HG03039 (cell line): ENCODE measurements around the gene CRELD2.

Source experiments
- ATAC-seq: cut with Tn5 transposase; IDR thresholded peaks from one replicate; pipeline ENCODE4 v1.9.1; 2021; ENCODE audit warnings: mild to moderate bottlenecking, moderate library complexity; ENCODE audit not compliant: unreplicated experiment

The CRELD2 gene

DNA sequence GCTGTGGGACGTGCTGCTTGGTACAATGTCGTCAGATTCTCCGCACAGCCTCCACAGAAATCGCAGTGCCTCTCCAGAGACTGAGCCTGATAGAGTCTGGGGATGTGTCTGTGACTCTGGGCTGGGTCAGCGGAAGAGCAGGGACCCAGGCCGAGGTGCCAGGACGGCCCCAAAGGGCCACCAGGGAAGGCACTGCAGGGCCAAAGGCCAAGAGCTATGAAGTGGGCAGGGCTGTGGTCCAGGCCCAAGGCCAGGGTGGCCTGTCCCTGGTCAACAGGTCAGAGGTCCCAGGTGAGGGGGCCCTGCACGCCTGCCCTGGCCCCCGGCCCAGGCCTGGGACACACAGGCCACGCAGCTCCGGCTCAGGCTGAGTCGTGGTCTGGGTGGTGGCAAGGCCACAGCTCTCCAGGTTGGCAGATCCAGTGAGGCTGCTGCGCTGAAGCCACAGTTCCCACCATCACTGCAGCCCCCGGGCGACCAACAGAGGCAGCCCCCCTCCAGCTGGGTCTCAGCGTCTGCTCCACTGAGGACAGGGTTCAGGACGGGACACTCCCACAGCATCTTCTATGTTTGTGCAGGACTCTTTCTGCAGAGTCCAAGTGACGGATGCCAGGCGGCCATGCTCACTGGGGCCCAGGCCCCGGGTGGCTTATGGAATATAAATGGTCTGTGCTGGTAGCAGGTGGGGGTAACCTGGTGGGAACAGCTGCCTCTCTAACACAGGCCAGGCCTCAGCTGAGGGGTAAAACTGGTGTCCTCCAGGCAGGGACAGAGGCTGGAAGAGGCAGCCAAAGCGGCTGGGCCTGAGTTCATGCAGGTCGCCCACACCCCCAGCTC lies 37.4 kb downstream of the CRELD2 start:
- ATAC-seq, result no peak

DNA sequence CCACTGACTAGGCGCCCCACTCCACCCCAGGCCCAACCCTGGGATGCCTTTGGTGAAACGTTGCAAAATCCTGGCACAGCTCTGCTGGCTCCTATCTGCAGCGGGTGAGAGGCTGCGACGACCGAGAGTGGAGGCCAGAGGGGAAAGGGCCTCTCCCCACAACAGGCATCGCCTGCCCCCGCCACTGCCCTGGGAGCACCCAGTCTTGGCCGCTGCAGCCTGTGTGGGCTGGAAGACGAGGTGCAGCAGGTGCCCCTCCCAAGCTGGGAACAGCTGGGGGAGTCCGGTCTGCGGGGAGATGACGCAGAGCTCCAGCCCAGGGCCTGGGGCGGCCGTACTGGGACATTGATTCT lies 38.0 kb downstream of the CRELD2 start:
- no peak for ATAC-seq

- no peak for ATAC-seq
Observed at GRCh38 chr22:49956914-49957825, 38.7 kb downstream of the CRELD2 start.

- no peak for ATAC-seq
Observed at GRCh38 chr22:49957826-49958365, 39.5 kb downstream of the CRELD2 start.

- no peak for ATAC-seq
Observed at GRCh38 chr22:49958366-49958921, 40.0 kb downstream of the CRELD2 start.

GRCh38 chr22:49958931-49959781 lies 40.7 kb downstream of the CRELD2 start:
- ATAC-seq, result no peak

DNA sequence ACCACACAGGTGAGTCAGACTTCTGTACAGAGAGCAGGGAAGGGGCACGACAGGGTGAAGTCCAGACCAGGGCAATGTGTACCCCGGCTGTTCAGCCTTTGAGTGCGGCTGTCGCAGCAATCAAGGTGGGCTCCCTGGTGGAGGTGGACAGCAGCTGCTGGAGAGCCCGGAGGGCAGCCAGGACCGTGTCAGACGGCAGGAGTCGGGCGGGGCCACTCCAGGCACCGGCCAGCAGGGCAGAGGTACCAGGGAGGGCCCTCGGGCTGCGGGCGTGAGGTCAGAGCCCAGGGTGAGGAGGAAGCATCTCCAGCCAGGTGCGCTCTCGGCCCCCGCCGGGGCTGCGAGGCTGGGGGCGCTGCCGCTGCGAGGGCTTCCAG lies 41.3 kb downstream of the CRELD2 start:
- no peak for ATAC-seq

DNA sequence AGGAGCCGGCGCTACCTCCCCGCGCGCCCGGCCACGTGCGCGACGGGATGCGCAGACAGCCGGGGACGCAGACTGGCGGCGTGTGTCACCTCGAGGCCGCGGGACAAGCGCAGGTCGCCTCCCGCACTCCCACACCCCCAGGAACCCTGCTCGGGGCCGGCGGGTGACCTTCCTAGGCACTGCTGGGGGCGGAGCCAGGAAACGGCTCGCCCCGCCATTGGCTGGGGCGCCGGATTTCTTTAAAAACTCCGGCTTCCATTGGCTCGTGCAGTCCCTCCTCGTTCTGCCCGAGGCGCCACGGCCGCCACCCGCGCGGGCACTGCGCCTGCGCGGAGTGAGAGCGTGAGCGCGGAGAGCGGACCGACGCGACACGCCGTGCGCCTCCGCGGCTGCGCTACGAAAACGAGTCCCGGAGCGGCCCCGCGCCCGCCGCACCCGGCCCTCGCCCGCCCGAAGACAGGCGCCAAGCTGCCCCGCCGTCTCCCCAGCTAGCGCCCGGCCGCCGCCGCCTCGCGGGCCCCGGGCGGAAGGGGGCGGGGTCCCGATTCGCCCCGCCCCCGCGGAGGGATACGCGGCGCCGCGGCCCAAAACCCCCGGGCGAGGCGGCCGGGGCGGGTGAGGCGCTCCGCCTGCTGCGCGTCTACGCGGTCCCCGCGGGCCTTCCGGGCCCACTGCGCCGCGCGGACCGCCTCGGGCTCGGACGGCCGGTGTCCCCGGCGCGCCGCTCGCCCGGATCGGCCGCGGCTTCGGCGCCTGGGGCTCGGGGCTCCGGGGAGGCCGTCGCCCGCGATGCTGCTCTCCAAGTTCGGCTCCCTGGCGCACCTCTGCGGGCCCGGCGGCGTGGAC lies 41.9 kb downstream of the CRELD2 start, which contains the start of gene PIM3:
TSS of gene PIM3 (plus strand) at position 614 of the 846 bp plus-strand sequence. CDS start at position 790, 176 bp downstream.
- peak; percentile 50 for ATAC-seq

- ATAC-seq, result peak; percentile 4
Observed at GRCh38 chr22:49961005-49961600, 42.7 kb downstream of the CRELD2 start.

DNA sequence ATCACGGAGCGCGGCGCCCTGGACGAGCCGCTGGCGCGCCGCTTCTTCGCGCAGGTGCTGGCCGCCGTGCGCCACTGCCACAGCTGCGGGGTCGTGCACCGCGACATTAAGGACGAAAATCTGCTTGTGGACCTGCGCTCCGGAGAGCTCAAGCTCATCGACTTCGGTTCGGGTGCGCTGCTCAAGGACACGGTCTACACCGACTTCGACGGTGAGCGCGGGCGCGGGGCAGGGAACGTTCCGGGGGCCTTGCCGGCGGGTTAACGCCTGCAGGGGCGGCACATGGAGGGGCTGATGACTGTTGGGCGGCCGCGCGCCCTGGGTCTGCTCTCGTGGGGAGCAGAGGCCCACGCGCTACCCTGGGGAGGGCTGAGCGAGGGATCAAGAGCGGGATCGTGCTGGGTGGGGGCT lies 43.2 kb downstream of the CRELD2 start:
- ATAC-seq, result no peak

GRCh38 chr22:49962012-49962750 lies 43.7 kb downstream of the CRELD2 start:
- ATAC-seq, result no peak

- ATAC-seq, result no peak
Observed at GRCh38 chr22:49962751-49963646, 44.6 kb downstream of the CRELD2 start.

DNA sequence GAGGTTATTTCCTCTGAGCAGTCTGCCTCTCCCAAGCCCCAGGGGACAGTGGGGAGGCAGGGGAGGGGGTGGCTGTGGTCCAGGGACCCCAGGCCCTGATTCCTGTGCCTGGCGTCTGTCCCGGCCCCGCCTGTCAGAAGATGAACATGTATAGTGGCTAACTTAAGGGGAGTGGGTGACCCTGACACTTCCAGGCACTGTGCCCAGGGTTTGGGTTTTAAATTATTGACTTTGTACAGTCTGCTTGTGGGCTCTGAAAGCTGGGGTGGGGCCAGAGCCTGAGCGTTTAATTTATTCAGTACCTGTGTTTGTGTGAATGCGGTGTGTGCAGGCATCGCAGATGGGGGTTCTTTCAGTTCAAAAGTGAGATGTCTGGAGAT lies 45.2 kb downstream of the CRELD2 start:
- ATAC-seq, result no peak

DNA sequence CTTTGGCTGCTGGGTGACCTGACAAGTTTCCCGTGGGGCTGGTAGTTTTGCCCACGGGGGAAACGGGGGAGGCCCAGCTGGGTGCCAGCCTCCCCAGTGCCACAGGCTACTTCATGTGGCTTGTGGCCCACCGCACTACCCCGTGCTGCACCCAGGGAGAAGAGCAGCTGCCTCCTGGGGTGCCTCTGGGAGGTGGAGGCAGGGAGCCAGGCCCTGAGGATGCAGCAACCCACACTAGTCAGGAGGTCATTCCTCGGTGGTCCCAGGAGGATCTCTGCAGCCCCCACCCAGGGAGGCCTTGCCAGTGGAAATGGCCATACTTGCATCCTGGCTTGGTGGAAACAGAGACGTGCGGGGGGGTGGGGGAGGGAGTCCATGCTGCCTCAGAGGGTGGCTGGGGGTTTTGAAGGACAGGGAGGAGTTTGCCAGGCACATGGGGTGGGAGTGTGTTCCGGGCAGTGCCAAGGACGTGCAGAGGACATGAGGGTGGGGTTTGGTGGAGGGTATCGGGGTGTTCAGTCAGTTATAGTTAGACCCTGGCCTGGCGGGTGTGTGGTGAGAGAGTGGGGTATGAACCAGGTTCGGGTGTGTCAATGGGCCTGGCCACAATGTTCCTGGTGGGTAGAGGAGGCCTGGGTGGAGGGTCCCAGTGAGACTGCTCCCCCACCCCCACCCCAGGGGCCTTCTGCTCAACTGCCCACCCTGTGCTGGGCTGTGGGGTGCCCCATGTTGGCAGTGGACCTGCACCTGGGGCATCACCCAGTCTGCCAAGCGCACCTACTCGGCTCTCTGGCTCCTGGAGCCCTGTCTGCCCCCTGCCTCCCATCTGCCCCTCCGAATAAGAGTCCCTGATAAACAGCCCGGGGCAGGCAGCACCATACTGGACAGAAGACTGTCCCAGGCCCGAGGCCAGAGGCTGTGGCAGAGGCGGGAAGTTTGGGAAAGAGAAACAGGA lies 46.0 kb downstream of the CRELD2 start:
- no peak for ATAC-seq

- no peak for ATAC-seq
Observed at GRCh38 chr22:49965091-49966040, 46.9 kb downstream of the CRELD2 start.
